ENCODE data around the gene RAB11FIP3. TPM values are rescaled to one million over a fixed set of nuclear protein-coding genes. Genes with fewer than 3 reads are reported as not detected.
A peak's percentile ranks its signal among the peaks of the same experiment; 100 is the strongest.

RAB11FIP3 gene
- total and polyA plus RNA-seq, 9 of the 15 experiments (the other 6 are each of a cell fraction or from before 2014, with no cell fraction given), result 0.46 to 13.1 (median 4.3) TPM

GRCh38 chr16:391885-392335, 33.5 kb upstream of the RAB11FIP3 start (continued):
- TF ChIP-seq POU5F1 (IDR thresholded peaks at IDR 0.05; ENCODE audit: borderline replicate concordance, low read depth, low read length, partially characterized antibody), result no peak
- no peak for TF ChIP-seq CCNT2 (IDR thresholded peaks at IDR 0.05; ENCODE audit: borderline replicate concordance, extremely low read depth, insufficient read length, low read depth, low read length)
- TF ChIP-seq TBL1XR1 (IDR thresholded peaks at IDR 0.05; ENCODE audit: low read length in 2 of 2), result no peak
- TF ChIP-seq ZNF609 (CRISPR knock-in tag; IDR thresholded peaks at IDR 0.05; ENCODE audit: borderline replicate concordance), result no peak
- TF ChIP-seq ZBTB7A (IDR thresholded peaks at IDR 0.05; ENCODE audit: borderline replicate concordance, control insufficient read depth, low read depth, low read length), result peak; percentile 62; the same call in 1 of the 2 replicates
- no peak for TF ChIP-seq YBX1 (IDR thresholded peaks at IDR 0.05)
- TF ChIP-seq TSC22D4 (tag; IDR thresholded peaks at IDR 0.05), result no peak
- TF ChIP-seq MBD1 (CRISPR knock-in tag; IDR thresholded peaks at IDR 0.05), result no peak
- no peak for TF ChIP-seq POLR2B (IDR thresholded peaks at IDR 0.05; ENCODE audit: low read depth, partially characterized antibody)
- TF ChIP-seq TRIM28 (IDR thresholded peaks at IDR 0.05), result peak; percentile 98
- TF ChIP-seq USF2 (CRISPR knock-in tag; IDR thresholded peaks at IDR 0.05), result no peak
- TF ChIP-seq RHOXF2B (CRISPR knock-in tag; conservative IDR thresholded peaks at IDR 0.05), result no peak
- no peak for TF ChIP-seq PTRF (tag; IDR thresholded peaks at IDR 0.05)
- no peak for TF ChIP-seq POLR2A (conservative IDR thresholded peaks at IDR 0.05)
- TF ChIP-seq HNRNPK (IDR thresholded peaks at IDR 0.05; ENCODE audit: low read depth, low read length, poor library complexity, severe bottlenecking), result no peak
- TF ChIP-seq AFF4 (CRISPR knock-in tag; IDR thresholded peaks at IDR 0.05), result no peak
- no peak for TF ChIP-seq NRF1 (conservative IDR thresholded peaks at IDR 0.05 in 1 of 2, IDR thresholded peaks at IDR 0.05 in 1 of 2)
- TF ChIP-seq SNRNP70 (optimal IDR thresholded peaks at IDR 0.05; ENCODE audit: low read depth, low read length), result no peak

Measured in K562 (cell line).